CD4-positive, alpha-beta T cell treated with Interleukin-4 for 4 hours (primary cell): ENCODE measurements around the gene SP4.

Experiments
- DNase-seq: peaks from one replicate; pipeline ENCODE4 v3.0.0-alpha.2; 2020

Gene SP4

DNA sequence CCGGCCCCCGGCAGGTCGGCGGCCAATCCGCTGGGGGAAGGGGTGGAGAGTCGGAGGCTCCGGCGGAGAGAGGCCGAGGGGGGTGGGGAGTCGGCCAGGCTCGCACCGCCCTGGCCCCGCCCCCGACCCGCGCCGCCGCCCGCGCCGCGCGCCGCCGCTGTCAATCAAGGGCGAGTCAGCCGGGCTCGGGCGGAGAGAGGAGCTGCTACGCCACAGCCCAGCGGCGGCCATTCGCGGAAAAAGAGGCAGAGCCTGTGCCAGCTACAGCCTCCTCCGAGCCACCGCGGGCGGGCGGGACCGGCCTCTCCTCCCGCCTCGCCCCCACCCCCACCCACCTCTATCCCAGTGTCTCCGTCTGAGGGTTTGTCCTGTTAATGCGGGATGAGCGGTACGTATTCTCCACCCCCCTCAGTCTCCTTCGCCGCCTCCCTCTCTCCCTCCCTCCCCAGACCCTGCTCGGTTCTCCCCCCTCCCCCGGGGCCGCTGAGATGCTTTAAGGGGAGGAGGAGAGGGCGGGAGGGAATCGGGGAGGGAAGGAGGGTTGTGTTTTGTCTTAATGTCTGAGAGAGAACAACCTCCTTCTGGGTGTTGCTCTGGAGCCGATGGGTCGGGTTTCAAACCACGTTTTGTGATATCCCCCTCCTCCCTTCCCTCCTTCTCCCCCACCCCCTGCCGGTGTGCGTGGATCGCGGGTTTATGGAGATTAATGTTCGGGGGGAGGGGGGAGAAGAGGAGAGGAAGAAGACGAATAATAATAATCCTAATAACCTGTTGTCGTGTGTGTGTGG, at the start of gene SP4:
TSS of gene SP4 (plus strand) at position 213 of the 788 bp plus-strand sequence. CDS start at position 382, 169 bp downstream.
- DNase-seq: peak; percentile 95

DNA sequence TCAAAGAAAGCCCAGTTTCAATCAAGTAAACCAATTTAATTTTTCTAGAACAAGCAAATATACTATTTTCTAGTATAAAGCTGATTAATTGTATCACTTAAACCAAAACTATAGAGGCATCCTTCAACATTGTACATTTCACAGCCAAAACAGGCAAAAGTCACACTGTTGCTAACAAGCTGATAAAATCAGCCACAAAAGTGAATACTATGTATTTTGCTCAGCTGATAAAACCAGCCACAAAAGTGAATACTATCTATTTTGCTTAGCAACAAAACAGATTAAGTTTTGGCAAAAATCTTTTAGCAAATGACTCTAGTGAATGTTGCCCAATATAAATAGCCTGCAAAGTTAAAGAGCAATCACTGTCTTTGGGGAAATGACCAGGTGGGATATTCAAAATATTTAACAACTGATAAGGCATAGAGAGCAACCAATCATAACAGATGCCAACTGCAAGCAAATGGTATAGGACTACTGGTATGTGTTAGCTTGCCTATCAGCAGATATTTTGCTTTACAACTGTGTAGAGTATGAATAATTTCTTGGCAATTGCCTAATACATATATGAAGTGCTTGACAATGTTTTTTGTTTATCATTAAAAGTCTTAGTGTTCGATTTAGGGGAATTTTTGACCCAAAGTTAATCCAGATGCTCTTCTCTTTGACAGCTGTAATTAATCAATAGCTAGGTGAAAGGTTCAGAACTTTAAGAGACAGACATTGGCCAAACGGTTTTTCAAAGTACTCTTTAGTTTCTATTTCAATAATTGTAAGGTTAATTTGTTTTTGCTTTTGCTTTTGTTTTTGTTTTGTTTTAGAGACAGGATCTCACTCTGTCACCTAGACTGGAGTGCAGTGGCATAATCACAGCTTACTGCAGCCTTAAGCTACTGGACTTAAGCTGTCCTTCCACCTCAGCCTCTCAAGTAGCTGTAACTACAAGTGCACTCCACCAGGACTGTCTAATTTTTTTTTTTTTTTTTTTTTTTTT, 44.4 kb upstream of the SP4 start:
- peak; percentile 57 for DNase-seq

DNA sequence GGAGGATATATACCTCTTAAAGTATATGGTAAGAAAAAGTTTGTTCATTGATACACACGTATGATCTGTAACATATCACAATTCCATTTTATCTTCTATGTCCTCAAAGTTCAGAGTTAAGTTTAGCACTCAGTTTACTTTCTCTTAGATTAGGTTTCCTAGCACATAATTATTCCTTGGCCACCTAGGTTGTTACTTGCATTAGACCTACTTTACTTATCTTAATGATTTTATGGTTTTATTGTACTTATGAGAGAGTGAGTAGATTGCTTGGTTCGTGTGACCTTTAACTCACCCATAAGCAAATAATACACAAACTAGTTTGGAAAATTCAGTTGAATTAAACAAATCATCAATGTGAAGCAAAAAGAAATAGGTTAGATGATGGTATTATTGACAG, 33.9 kb upstream of the SP4 start:
- DNase-seq: no peak

DNA sequence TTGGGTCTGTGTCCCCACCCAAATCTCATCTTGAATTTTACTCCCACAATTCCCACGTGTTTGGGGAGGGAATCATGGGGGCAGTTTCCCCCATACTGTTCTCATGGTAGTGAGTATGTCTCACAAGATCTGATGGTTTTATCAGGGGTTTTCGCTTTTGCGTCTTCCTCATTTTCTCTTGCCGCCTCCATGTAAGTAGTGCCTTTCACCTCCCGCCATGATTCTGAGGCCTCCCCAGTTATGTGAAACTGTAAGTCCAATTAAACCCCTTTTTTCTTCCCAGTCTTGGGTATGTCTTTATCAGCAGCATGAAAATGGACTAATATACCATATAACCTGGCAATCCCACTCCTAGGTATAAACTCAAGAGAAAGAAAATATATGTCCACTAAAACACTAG, 25.9 kb upstream of the SP4 start:
- no peak for DNase-seq

DNA sequence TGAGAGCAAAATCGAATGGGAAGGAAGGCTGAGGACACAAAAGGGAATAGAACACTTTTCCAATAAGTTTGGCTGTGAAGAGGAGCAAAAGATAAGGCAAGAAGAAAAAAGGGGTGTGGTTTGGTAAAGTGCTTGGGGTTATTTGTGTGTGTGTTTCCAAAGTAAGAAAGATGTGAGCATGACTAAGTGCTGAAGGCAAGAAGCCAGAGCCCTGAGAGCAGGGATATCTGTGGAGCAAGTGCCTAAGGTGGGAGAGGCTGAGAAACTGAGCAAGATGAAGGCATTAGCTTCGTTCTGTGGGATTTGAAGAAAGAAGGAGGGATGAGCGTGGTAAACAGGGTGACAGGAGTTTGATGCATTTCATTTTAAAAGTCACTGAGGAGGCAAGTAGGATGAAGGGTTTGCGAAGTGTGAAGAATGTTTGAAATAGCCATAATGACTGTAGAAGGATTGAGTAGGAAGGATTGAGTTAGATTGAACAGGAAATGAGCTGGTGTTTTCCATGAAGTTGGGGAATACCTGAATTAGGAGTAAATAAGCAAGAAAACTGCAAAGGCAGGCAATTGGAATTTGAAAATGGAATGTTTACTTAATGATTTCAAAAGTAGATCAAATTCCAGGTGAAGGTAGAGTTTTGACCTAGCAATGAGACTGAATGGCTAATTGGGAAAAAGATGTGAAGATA, 19.9 kb upstream of the SP4 start:
- no peak for DNase-seq

DNA sequence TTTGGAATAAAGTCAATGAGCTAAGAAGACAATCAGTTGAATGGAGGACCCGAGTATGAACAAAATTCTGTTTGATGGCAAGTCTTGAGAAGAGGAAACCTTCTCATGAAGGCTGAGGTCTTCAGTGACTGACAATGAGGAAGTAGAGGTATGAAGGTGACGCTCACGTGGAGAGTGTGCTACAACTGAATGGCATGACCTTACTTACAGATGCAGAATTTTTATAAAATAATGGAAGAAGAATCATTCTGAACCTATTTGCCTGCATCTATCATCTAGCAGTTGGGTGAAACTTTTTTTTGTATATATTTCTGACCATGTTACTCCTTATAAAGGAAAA, 19.4 kb upstream of the SP4 start:
- DNase-seq: no peak

DNA sequence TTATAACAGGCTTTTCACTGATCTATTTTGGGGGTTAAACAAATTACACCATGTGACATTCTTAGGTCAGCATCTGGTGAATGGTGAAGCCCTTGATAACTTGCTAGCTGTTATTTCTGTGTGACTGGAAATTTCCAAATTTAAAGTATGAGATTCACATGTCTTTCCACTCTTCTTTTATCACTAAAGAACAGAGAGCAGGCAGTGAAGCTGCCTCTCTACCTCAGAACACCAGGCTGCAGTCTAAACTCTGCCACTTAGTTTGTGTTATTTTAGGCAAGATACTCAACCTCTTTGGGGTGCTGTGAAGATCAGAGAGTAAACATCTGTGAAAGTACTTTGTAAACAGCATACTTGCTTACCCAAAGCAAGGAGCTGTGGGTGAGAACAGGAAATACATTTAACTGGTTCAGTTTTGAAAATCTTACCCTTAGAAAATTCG, 15.5 kb upstream of the SP4 start:
- DNase-seq: peak; percentile 40

DNA sequence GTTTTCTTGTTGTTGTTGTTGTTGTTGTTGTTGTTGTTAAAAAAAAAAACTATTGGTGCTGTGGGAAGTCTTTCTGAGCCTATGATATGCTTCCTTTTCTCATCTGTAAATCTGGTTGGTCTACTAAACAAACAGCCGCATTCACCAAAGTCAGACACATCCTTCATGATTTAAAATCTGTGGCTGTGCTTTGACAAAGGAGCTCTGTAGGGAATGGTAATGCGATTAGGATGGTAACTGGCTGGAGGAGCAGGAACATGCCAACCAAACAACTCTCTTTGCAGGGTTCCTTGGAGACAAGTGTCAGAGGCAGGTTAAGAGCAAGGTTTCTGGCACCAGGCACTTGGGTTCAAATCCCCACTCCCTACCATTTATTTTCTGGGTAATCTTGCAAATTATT, 14.9 kb upstream of the SP4 start:
- no peak for DNase-seq

DNA sequence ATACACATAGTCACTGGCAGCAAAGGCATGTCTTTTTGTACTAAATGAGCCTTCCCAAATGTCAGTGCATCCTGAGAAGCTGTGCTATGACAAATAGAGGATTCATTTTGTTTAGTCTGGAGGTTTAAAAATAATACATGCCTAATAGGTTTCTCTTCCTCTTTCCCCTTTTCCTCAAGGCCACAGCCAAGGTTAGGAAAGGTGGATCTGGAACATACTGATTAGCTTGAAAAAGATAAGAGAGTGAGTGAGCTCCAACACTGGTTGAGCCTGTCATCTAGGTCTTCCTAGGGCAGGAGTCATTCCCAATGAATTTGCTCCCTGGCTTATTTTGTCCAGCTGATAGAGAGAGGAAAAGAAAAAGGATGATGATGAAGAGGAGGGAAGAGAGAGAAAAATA, 14.4 kb upstream of the SP4 start:
- no peak for DNase-seq

DNA sequence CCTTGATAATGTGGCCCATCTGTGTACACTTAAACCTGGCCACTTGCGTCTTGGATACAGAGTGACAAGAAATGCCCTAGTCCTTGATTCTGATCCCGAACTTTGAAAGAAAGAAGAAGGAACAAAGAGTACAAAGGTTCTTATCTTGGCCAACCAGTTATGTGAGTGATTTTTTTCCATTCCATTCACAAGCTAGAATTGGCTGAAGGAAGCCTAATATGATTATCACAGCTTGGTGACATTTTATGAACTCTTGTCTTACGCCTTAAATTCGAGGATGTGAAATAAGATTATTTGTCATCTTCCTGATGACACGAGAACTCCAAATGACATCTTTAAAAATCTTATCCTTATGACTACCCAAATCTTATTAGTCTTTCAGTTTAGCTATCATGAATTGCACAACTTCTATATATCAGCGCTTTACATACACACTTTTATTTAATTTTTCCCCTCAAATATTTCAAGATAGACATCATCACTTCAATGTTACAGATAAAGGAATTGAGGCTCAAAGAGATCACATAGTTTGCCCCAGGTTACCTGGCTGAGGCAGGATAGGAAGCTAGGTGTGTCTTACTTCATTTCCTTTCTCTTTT, 13.0 kb upstream of the SP4 start:
- DNase-seq: no peak

DNA sequence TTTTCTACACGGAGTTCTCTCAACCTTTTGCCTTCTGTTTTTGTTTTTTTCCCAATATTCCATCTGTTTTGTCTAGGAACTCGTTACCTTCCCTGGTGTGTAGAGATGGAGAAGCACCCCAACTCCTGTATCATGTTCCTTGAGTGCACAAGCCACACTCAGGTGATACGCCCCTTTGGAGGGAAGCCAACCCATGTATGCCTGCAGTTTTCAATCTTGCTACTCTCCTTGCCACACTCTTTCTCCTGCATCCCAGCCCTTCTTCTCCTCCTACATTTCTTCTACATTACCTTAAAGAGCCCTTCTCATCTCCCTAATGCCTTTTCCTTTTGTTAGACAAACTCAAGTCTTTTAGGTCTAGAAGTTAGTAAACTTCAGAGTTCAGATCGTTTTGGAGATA, 10.2 kb upstream of the SP4 start:
- DNase-seq: no peak

DNA sequence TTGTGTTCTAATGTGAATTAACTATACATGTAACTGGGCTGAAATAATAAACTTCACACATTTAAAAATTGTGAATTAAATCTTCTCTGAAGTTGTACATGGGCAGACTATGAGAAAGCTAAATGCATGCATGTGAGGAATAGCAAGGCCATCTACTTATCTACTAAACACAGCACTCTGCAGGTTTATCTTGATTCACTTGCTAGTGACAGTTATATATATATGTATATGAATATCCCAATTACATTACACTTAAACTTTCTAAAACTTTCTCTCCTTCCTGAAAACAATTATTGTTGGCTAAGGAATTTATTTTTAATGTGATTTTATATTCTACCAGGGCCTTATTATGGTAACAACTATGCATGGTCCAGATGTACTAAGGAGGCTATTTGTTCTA, 5.1 kb upstream of the SP4 start:
- DNase-seq: no peak

DNA sequence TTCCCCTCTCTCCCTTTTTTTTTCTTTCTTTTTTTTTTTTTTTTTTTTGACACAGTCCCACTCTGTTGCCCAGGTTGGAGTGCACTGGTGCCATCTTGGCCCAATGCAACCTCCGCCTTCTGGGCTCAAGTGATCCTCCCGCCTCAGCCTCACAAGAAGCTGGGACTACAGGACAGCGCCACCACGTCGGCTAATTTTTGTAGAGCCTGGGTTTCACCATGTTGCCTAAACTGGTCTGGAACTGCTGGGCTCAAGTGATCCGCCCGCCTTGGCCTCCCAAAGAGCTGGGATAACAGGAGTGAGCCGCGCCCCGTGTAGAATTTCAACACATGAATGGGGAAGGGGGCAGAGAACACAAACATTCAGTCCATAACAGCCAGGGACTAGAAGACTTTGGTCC, 2.6 kb upstream of the SP4 start:
- DNase-seq: no peak

DNA sequence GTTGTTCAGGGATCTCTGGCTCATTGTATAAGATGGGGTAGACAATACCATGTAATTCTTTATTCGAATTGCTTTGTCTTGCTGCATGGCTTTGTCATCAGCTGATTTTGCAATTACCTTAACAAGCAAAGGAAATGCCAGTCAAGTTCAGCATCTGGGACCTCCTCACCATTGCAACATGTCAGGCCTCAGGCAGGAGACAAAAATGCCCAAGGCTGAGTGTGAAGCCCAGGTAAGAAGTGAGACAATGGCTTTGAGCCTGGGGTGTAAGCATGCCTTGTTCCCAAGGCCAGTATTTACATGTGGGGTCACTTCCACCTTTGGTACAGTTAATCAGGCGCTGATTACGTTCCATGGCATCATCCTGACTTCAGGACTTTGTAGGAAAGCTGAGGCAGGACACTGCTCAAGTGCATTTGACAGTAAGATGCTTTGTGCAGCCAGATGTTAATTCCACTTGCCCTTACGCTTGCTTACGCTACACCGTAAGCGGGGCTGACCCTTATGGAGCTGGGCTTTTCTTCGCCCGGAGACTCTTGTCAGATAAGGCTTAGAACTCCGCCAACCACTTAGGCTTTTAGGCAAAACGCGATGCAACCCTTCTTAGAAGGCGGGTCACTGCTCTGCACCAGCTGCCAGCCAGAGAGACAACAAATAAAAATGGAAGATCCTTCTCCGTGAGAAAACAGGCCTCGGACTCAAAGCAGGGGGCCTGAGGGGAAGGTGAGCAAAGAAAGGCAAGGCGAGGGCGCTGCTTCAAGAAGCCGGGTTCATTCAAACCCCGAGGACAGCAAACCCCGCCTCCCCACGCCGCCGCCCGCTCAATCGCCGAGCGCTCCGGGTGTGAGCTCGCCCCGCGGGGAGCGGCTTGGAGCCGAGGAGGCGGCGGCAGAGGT, 1.3 kb upstream of the SP4 start:
- DNase-seq: no peak

DNA sequence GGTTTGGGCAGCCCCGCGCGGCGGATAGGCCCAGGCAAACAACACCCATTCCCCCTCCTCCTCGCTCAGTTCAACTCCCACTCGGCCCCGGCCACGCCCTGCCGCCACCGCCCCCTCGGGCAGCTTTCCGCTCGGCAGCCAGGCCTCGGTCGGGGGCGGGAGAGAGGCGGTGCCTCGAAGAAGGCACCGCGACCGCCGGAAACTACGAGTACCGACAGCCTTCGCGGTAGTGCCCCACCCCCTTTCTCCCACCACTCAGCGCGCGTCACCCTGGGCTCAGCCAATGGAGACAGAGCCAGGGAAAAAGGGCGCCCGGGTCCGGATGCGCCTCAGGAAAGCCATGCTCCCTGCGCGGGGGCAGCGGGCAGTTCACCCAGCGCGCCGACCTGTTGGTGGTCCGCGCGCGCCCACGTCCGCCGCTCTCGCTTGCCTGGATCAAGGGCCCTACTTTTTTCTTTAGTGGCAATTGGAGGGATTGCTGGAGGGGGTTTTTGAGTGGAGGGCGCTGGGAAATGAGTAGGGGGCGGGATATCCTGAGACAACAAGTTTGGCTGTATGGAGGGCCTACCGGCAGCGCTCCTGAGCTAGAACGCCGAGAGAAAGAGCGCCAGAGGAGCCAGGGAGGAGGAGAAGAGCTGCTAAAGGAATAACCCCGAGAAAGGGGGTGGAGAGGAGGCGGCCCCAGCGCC, 557 bp upstream of the SP4 start:
- DNase-seq: peak; percentile 99

DNA sequence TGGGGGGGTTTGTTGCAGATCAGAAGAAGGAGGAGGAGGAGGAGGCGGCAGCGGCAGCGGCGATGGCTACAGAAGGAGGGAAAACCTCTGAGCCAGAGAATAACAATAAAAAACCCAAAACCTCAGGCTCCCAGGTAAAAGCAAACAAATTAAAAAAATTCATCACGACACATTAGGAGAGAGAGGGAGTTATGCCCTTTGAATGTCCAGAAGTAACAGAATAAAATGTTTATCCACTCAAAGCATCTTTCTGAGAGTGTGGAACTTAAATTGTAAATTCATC, 717 bp downstream of the SP4 start:
- DNase-seq: no peak

DNA sequence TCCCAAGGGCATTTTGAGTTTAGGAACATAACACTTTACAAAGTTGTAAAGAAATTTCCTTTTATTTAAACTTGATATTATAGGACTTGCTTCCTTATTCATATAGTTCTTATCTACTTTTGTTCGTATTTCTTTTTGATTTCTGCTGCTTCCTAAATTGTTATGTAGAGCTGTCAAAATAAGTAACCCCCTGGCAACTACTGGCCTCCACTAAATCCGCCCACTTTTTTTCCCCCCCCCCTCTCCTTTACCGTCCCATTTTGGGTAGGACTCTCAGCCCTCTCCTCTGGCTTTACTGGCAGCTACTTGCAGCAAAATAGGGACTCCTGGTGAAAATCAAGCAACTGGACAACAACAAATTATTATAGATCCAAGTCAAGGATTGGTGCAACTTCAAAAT, 1.1 kb downstream of the SP4 start:
- DNase-seq: no peak

DNA sequence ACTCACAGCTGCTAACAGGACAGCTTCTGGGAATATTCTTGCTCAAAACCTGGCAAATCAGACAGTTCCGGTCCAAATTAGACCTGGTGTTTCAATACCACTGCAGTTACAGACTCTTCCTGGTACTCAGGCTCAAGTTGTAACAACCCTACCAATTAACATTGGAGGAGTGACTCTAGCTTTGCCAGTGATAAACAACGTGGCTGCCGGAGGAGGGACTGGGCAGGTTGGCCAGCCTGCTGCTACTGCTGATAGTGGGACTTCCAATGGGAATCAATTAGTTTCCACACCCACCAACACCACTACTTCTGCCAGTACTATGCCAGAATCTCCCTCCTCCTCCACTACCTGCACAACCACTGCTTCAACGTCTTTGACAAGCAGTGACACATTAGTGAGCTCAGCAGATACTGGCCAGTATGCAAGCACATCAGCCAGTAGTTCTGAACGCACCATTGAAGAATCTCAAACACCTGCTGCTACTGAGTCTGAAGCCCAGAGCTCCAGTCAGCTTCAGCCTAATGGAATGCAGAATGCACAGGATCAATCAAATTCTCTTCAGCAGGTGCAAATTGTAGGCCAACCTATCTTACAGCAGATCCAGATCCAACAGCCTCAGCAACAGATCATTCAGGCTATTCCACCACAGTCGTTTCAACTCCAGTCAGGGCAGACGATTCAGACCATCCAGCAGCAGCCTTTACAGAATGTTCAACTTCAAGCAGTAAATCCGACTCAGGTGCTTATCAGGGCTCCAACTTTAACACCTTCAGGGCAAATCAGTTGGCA, 2.1 kb downstream of the SP4 start:
- DNase-seq: no peak

DNA sequence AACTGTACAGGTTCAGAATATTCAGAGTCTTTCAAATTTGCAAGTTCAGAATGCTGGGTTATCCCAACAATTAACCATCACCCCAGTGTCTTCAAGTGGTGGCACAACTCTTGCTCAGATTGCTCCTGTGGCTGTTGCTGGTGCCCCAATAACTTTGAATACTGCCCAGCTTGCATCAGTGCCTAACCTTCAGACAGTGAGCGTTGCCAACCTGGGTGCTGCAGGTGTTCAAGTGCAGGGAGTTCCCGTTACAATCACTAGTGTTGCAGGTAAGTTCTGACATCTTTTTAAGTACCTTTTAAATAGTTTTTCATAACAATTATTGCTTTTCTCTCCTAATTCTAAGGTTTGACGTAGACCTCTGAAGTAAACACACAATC, 2.7 kb downstream of the SP4 start:
- no peak for DNase-seq

DNA sequence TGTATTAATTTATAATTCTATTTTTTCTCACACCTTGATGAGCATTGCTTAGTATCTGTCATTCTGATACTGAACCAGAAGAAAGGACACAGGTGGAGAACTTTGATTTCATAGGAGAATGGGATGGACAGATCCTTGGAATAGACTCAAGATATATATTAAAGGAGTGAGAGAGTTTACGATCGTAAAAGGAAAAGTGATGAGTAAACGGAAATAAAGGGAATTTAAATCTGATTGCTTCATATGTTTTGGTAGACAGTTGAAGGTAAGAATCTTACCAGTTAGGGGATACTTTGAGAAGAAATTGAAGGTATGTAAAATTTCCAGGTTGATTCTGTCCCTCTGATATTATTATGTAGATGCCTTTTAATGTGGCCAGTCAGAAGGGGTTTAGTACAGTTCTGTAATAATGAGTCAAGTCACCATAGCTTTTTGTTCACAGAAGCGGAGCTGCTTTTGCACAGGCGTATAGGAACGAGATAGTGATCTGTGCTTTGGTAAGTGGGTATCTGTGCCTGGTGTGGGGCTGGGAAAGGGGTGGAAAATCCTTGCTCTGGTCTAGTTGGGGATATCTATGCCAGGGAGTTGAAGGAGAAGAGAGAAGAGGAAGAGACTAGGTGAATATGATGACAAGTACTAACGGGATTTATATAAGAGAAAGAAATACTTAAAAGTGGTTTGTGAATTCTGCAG, 15.4 kb downstream of the SP4 start:
- no peak for DNase-seq
